Embryonic facial prominence (tissue), 1 donor: ENCODE data around the gene SERPINE1.
"Not testable (repeated sequence)": the region's sequence is repeated elsewhere in the genome, so short reads cannot be mapped to it uniquely, and the experiment has no call there.

ENCODE experiments used
- DNase-seq: peaks from one replicate; pipeline ENCODE4 v3.0.0-alpha.2; 2016; ENCODE audit errors: extremely low spot score

The SERPINE1 gene

GRCh38 chr7:101122933-101123702, 3.8 kb upstream of the SERPINE1 start:
- DNase-seq, result no peak

- no peak for DNase-seq
Observed at GRCh38 chr7:101123703-101124068, 3.2 kb upstream of the SERPINE1 start.

GRCh38 chr7:101124376-101125056, 2.4 kb upstream of the SERPINE1 start:
- peak; percentile 57 for DNase-seq

- no peak for DNase-seq
Observed at GRCh38 chr7:101125989-101126650, 784 bp upstream of the SERPINE1 start.

GRCh38 chr7:101127460-101128039, 646 bp downstream of the SERPINE1 start:
- no peak for DNase-seq

GRCh38 chr7:101128040-101128834, 1.3 kb downstream of the SERPINE1 start:
- no peak for DNase-seq

- DNase-seq, result no peak
Observed at GRCh38 chr7:101129603-101130117, 2.8 kb downstream of the SERPINE1 start.

- DNase-seq, result not testable (repeated sequence)
Observed at GRCh38 chr7:101132626-101133600, 6.0 kb downstream of the SERPINE1 start.

GRCh38 chr7:101133621-101134398, 6.9 kb downstream of the SERPINE1 start:
- DNase-seq, result no peak

- no peak for DNase-seq
Observed at GRCh38 chr7:101134399-101134980, 7.6 kb downstream of the SERPINE1 start.

GRCh38 chr7:101137651-101138212, 10.8 kb downstream of the SERPINE1 start:
- DNase-seq, result no peak

- DNase-seq, result no peak
Observed at GRCh38 chr7:101138213-101138870, 11.4 kb downstream of the SERPINE1 start.

GRCh38 chr7:101140339-101140699, 13.4 kb downstream of the SERPINE1 start:
- DNase-seq, result no peak

GRCh38 chr7:101140746-101141382, 14.0 kb downstream of the SERPINE1 start:
- DNase-seq, result no peak

GRCh38 chr7:101151908-101152651, 25.2 kb downstream of the SERPINE1 start:
- no peak for DNase-seq

- DNase-seq, result peak; percentile 95
Observed at GRCh38 chr7:101153969-101154692, 27.2 kb downstream of the SERPINE1 start, which contains the start of gene AP1S1. Gene AP1S1, plus strand, starts transcription at chr7:101154476. Its CDS starts 39 bp downstream, at chr7:101154515.
